CD4-positive, alpha-beta T cell treated with Interleukin-15 for 1 hour (primary cell): ENCODE results near the gene BPIFB4.
"Not testable (repeated sequence)": the region's sequence is repeated elsewhere in the genome, so short reads cannot be mapped to it uniquely, and the experiment has no call there.

Experiments used
- DNase-seq: peaks from one replicate; pipeline ENCODE4 v3.0.0-alpha.2; 2020

The BPIFB4 gene

GRCh38 chr20:33091147-33091546 lies 11.7 kb downstream of the BPIFB4 start:
- DNase-seq, result no peak

DNA sequence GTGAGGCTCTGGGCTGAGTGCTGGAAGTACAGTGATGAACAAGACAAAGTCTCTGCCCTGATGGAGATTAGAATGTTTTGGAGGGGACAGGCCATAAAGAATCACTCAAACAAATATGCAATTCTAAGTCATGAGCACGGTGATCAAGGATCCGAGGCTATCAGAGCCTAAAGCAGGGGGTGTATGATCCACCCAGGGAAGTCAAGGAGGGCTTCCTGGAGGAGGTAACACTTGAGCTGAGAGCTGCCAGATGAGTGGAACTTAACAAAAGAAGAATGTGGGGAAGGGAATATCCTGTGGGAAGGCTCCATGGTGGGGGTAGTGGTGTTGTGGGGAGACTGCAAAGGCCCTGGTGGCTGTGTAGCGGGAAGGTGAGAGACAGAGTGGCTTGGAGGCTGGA lies 12.2 kb downstream of the BPIFB4 start:
- DNase-seq, result no peak

DNA sequence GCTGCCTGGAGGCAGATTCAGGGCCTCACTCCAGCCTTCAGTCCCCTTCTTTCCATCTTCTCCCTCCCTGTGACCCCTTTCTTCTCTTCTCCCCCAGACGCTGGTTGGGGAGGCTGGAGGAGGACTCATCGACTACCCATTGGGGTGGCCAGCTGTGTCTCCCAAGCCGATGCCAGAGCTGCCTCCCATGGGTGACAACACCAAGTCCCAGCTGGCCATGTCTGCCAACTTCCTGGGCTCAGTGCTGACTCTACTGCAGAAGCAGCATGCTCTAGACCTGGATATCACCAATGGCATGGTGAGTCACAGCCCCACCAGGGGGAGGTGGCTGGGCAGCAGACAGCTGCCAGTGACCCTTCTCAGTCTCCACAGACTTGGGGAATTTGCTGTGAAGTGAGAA lies 12.9 kb downstream of the BPIFB4 start:
- DNase-seq, result no peak

DNA sequence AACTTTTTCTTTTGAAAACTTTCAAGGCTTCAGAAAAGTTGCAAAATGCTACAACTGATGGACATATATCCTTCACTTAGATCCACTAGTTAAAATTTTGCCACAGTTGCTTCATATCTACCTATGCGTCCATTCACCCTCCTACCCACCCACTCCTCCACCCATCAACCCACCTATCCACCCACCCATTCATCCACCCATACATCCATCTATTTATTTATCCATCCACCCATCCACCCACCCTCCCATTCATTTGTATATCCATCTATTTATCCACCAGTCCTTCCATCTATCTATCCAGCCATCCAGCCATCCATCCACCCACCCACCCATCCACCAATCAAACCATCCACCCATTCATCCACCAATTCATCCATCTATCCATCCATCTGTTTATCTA lies 13.6 kb downstream of the BPIFB4 start:
- DNase-seq, result no peak

- DNase-seq, result no peak
Measured at GRCh38 chr20:33093582-33093981, 14.1 kb downstream of the BPIFB4 start.

DNA sequence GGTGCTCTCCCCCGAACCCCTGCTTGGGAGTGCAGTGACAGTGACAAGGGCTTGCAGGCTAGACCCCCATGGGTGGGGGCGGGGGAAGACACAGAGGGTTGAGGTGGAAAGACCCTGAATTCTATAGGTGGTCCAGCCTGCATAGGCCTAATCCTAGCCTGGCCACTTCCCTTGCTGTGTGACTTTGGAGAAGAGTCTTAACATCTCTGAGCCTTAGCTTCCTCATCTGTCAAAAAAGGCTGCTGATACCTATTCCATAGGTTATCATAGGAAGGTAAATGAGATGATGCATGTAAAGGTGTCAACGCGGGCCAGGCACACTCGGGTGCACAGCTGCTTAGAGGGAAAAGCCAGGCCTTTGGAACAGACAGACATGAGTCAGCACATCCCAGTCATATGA lies 15.8 kb downstream of the BPIFB4 start:
- DNase-seq, result no peak

DNA sequence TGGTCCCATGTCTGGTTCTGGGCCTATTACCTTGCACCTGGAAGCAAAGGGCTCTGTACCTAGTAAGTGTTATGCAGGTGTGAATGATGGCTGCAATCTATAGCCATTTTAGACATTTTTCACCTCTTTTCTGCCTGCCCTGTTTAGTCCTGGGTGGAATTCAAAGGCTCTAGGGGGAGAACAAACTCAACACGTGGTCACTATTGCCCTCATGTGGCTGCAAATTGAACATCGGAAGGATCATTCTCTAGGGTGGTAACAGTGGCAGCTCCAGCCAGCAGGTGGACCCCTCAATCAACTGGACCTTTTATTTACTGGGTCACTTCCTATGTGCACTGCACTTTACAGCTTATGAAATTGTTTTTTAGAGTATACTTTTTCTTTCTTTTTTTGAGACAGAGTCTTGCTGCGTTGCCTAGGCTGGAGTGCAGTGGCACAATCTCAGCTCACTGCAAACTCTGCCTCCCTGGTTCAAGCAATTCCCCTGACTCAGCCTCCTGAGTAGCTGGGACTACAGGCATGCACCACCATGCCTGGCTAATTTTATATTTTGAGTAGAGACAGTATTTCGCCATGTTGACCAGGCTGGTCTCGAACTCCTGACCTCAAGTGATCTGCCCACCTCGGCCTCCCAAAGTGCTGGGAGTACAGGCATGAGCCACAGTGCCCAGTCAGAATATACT lies 16.6 kb downstream of the BPIFB4 start:
- DNase-seq, result peak; percentile 21

GRCh38 chr20:33097001-33097400 lies 17.6 kb downstream of the BPIFB4 start:
- DNase-seq, result no peak

GRCh38 chr20:33099843-33100538 lies 20.5 kb downstream of the BPIFB4 start:
- DNase-seq, result no peak

- DNase-seq, result no peak
Measured at GRCh38 chr20:33103556-33103955, 24.1 kb downstream of the BPIFB4 start.

GRCh38 chr20:33104336-33104735 lies 24.9 kb downstream of the BPIFB4 start:
- no peak for DNase-seq

DNA sequence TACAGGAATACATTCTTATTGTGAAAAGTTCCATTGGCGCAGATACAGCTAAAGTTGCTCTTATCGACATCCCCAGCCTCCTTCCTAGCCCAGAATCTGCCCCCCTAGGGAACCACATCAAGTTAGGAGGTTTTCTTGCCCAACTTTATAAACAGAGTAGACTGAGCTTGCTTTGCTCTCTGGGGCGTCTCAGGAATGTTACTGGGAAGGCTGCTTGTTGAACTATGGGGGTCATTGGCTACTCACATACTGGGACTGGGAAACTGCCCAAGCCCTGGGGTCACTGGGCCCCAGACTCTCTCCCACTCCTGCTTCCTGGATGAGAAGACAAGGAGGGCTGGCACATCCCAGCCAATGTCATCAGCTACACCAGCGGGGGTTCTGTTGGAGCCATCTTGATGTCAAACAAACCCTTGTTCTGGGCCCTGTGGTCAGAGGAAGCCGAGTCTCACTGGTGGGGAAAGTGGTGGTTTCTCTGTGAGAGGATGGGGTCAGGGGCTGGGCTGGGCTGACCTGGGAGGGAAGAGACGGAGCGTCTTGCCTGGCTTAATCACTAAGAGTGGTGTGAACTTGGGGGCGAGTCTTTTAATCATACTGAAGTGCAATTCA lies 26.0 kb downstream of the BPIFB4 start:
- DNase-seq, result no peak

GRCh38 chr20:33106058-33106620 lies 26.7 kb downstream of the BPIFB4 start:
- DNase-seq, result not testable (repeated sequence)

DNA sequence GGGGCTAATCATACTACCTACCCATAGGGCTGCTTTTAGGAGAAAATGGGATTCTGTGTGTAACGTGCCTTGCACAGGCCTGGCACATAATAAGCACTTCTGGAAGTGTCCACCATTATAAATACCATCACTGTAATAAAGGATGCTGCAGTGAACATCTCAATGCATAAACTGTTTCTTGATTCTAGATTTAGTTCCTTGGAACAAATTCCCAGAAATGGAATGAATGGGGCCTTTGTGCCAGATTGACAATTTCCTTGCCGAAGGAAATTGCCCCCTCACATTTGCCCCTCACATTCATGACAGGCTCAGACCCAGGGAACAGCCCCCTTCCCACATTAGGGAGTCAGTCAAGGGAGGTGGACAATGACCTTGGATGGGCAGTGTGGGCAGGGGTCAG lies 29.2 kb downstream of the BPIFB4 start:
- DNase-seq, result no peak

- DNase-seq, result no peak
Measured at GRCh38 chr20:33110147-33110825, 30.8 kb downstream of the BPIFB4 start.

DNA sequence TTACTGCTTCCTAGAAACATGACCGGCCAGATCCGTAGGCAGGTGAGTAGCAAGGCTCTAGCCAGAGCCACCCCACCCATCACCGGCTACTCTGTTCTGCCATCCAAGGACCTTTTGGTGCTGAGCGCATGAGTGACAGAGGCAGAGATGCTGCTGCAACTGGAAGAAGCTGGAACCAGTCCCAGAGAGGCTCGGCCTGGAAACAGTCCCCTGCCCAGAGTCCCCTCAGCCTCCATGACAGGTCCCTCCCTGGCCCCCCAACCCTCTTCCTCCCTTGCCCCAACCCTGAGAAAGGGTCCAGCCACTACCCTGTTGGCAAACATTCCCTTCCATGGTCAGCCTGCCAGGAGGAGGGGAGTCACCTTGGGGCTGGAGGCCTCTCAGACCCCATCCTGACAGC lies 31.9 kb downstream of the BPIFB4 start:
- no peak for DNase-seq

DNA sequence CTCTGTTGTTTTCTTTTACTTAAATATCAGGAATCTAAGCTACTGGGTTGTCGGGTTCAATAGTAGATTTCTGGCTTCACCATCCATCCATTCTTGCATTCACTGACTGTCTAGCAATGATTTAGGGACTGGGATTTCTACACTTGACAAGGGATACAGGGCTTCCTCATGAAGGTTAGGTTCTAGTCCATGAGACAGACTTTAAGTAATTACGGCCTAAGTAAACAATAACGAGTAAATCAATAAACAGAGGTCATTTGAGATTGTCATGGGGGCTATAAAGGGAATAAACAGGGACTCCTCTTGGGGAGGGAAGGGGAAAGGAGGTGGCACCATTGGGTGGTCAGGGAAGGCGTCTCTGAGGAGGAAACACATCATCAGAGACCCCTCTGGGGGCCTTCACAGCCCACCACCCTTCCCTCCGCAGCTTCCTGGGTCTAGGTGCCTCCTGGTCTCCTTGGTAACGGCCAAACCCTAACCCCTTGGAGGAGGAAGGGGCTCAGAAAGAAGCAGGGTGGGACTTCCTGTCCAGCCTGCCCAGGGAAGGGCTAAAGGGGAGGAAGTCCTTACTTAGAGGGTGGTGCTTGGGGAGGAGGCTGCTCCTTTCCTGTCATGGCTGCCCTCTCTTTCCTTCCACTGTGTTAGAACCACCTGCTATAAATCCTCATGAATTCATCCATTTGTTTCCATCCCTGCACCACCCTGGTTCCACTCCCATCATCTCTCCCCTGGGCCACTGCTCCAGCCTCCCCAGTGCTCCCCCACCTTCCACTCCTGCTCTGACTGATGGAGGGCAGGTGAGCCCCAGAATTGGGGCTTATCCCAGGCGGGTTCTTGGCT lies 33.3 kb downstream of the BPIFB4 start:
- no peak for DNase-seq

- DNase-seq, result no peak
Measured at GRCh38 chr20:33113387-33113908, 34.0 kb downstream of the BPIFB4 start.

DNA sequence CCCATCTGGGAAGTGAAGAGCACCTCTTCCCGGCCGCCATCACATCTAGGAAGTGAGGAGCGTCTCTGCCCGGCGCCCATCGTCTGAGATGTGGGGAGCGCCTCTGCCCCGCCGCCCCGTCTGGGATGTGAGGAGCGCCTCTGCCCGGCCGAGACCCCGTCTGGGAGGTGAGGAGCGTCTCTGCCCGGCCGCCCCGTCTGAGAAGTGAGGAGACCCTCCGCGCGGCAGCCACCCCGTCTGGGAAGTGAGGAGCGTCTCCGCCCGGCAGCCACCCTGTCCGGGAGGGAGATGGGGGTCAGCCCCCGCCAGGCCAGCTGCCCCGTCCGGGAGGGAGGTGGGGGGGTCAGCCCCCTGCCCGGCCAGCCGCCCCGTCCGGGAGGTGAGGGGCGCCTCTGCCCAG lies 36.1 kb downstream of the BPIFB4 start:
- DNase-seq, result not testable (repeated sequence)

GRCh38 chr20:33119725-33120720 lies 40.6 kb downstream of the BPIFB4 start:
- no peak for DNase-seq

DNA sequence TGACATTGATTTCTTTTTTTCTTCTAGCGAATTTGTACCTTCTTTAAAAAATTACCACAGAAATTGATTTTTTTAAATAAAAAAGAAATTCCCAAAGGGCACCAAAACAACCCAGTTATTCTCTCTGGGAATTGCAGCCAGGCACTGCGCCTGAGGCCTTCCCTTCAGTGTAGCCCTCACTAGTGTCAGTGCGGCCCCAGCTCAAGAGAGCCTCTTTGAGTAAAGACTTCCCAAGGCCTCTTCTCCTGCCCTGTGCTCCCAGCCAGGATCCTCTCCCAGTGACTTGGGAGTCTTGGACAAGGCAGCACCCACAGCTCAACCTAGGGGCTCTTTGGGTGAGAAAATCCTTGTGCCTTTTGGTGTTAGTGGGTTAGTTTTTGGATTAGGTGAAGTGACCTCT lies 41.5 kb downstream of the BPIFB4 start:
- DNase-seq, result no peak
